PC-3 (cell line): Measurements from ENCODE around the gene KRT23.

Experiments used
- EZH2 ChIP-seq: fragments of 300-600 bp; sonication (generic); IDR thresholded peaks from one replicate; pipeline ENCODE4 v1.6.1; 2017; ENCODE audit warnings: antibody characterized with exemption, mild to moderate bottlenecking, low read length; ENCODE audit not compliant: unreplicated experiment
- EZH2phosphoT487 ChIP-seq: fragments of 300-600 bp; sonication (generic); IDR thresholded peaks from 2 replicates; pipeline ENCODE4 v1.6.1; 2018; ENCODE audit warnings: mild to moderate bottlenecking, antibody characterized with exemption, low read length, borderline replicate concordance
- TF ChIP-seq, protein P1 (sequence below): fragments of 300-600 bp; sonication (generic); conservative IDR thresholded peaks from 2 replicates; pipeline ENCODE4 v1.5.1; 2017; ENCODE audit warnings: antibody characterized with exemption, low read depth, mild to moderate bottlenecking, low read length

DNA sequence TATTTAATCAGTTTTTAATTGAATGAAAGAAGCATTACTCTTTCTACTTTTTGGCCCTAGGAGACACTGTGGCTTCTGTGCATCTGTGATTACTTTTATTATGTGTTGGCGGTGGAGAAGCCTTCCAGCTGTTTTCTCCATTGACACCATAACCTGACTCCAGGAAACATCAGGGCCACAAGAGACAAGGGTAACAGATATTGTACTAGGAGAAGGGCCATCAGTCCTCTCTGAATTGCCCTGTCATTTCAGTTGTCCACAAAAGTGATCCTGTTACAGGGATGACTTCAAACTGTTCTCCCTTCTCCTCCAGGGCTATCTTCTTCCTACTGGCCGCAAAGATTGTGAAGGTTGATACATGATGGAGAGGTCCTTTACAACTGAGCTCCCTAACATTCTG is 14.7 kb upstream of the KRT23 start:
- TF ChIP-seq EZH2 = no peak
- TF ChIP-seq, protein P1, sequence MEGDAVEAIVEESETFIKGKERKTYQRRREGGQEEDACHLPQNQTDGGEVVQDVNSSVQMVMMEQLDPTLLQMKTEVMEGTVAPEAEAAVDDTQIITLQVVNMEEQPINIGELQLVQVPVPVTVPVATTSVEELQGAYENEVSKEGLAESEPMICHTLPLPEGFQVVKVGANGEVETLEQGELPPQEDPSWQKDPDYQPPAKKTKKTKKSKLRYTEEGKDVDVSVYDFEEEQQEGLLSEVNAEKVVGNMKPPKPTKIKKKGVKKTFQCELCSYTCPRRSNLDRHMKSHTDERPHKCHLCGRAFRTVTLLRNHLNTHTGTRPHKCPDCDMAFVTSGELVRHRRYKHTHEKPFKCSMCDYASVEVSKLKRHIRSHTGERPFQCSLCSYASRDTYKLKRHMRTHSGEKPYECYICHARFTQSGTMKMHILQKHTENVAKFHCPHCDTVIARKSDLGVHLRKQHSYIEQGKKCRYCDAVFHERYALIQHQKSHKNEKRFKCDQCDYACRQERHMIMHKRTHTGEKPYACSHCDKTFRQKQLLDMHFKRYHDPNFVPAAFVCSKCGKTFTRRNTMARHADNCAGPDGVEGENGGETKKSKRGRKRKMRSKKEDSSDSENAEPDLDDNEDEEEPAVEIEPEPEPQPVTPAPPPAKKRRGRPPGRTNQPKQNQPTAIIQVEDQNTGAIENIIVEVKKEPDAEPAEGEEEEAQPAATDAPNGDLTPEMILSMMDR = no peak
- no peak for TF ChIP-seq EZH2phosphoT487
